ENCODE data around the gene CAMK4.

DNA sequence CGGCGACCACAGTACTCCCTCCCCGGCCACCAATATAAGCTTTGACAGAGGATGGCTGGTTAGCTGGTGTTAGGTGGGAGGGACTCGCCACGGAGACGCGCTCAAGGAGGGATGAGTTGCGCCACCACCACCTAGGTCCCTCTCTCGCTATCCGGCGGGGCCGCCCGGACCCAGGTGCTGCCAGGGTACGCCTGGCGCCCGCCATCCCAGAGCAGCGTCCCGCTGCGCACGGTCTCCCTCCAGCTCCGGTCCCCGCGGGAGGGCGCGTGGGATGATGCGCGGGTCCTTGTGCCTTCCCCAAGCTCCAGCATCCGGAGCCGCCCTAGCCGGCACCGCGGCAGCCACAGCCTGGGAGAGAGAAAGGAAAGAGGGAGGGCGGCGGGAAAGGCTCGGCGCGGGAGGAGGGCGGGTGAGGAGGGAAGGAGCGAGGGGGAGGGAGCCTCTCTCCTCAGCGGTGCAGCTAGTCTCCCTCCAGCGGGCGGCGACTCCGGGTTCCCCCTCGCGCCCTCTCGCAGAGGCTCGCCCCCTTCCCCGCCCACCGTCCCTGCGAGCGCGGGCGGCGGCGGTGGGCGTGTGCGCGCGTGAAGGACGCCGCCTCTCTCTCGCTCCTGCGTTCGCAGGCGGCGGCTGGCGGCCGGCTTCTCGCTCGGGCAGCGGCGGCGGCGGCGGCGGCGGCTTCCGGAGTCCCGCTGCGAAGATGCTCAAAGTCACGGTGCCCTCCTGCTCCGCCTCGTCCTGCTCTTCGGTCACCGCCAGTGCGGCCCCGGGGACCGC lies at the start of gene CAMK4:
- TF ChIP-seq, protein P1, sequence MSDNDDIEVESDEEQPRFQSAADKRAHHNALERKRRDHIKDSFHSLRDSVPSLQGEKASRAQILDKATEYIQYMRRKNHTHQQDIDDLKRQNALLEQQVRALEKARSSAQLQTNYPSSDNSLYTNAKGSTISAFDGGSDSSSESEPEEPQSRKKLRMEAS (IDR thresholded peaks at IDR 0.05; ENCODE audit: insufficient read depth, insufficient read length) = no peak
- peak; percentile 34 for TF ChIP-seq EZH2 (IDR thresholded peaks at IDR 0.05; ENCODE audit: borderline replicate concordance, low read depth, low read length, severe bottlenecking)
- TF ChIP-seq POLR2AphosphoS5 (IDR thresholded peaks at IDR 0.05; ENCODE audit: insufficient read depth, low read depth, low read length) = no peak
- TF ChIP-seq, protein P2, sequence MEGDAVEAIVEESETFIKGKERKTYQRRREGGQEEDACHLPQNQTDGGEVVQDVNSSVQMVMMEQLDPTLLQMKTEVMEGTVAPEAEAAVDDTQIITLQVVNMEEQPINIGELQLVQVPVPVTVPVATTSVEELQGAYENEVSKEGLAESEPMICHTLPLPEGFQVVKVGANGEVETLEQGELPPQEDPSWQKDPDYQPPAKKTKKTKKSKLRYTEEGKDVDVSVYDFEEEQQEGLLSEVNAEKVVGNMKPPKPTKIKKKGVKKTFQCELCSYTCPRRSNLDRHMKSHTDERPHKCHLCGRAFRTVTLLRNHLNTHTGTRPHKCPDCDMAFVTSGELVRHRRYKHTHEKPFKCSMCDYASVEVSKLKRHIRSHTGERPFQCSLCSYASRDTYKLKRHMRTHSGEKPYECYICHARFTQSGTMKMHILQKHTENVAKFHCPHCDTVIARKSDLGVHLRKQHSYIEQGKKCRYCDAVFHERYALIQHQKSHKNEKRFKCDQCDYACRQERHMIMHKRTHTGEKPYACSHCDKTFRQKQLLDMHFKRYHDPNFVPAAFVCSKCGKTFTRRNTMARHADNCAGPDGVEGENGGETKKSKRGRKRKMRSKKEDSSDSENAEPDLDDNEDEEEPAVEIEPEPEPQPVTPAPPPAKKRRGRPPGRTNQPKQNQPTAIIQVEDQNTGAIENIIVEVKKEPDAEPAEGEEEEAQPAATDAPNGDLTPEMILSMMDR (IDR thresholded peaks at IDR 0.05; ENCODE audit: extremely low read depth in 1 of 2, insufficient read depth in 1 of 2, low read depth in 1 of 2, low read length in 2 of 2) = peak in 1 of 2 donors; percentile 37
- no peak for TF ChIP-seq MYC (IDR thresholded peaks at IDR 0.05; ENCODE audit: low read depth, low read length)
- TF ChIP-seq POLR2A (IDR thresholded peaks at IDR 0.05; ENCODE audit: low read depth, low read length) = no peak
- TF ChIP-seq JUN (IDR thresholded peaks at IDR 0.05; ENCODE audit: borderline replicate concordance, insufficient read depth, insufficient read length, low read depth) = no peak
